Esophagus squamous epithelium (tissue), 4 donors: Measurements from ENCODE around the gene TXNDC17.

Source experiments
- CTCF ChIP-seq, 6 experiments: fragments of 450-650 bp in 4 of 6; fragments of 200-600 bp in 2 of 6; sonication (generic) in 2 of 6; IDR thresholded peaks; one replicate each; pipeline ENCODE4 v1.5.1; 2016 to 2019; ENCODE audit warnings: antibody characterized with exemption in 6 of 6, mild to moderate bottlenecking in 4 of 6, moderate library complexity in 4 of 6
- POLR2A ChIP-seq, 4 donors: fragments of 450-650 bp; IDR thresholded peaks; one replicate each; pipeline ENCODE4 v1.6.1; 2017; ENCODE audit warnings: antibody characterized with exemption in 4 of 4, mild to moderate bottlenecking in 4 of 4, moderate library complexity in 3 of 4

DNA sequence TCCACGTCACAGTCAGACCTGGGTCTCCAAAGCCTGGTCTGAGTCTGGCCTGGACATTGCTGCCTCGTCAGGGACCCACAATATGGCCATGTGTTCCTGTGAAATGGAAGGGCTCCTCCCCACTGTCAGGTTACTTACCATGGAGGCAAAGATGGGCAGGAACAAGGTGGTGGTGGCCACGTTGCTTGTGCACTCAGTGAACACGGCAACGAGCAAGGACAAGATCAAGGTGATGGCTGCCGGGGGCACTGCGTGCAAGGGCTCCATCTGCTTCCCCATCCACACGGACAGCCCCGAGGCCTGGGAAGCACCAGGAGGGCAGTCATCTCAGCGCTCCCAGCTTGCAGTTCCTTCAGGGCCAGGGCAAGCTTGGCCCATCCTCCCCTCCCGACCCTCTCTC, 49.8 kb downstream of the TXNDC17 start:
- TF ChIP-seq POLR2A (IDR thresholded peaks at IDR 0.05), result no peak
- no peak for TF ChIP-seq CTCF (IDR thresholded peaks at IDR 0.05)
